HepG2 (cell line): ENCODE data around the gene OVCH2. TPM values are rescaled to one million over a fixed set of nuclear protein-coding genes. Genes with fewer than 3 reads are reported as not detected.
A peak's percentile ranks its signal among the peaks of the same experiment; 100 is the strongest.

Source experiments
- ATAC-seq: fragments of 200-7000 bp; cut with Tn5 transposase; 3 replicates; pipeline ENCODE4 v1.9.1; 2020; ENCODE audit warnings: mild to moderate bottlenecking, moderate library complexity
- BruUV-seq: library from RNA; stranded (reverse); fragments of 400-500 nt; replicated peaks from 2 replicates; lab custom pipeline; 2021; lab: Mats Ljungman, UMichigan
- CTCF ChIA-PET: fragments of 300-600 bp; formaldehyde crosslinking; extraction: SDS; loops from one replicate; lab custom pipeline; 2021; ENCODE audit warnings: low total read pairs, inconsistent platforms, low intra/inter-chr PET ratio; lab: Yijun Ruan, JAX
- POLR2A ChIA-PET: fragments of 350-600 bp; sonication (Branson Sonifier 250); formaldehyde crosslinking; loops from one replicate; lab custom pipeline; 2020; ENCODE audit warnings: antibody characterized with exemption, inconsistent platforms; lab: Yijun Ruan, JAX
- DNase-seq: peaks from one replicate; pipeline ENCODE4 v3.0.0-alpha.2; 2015; ENCODE audit warnings: low spot score
- FAIRE-seq: peaks from 3 replicates; lab custom pipeline; 2011; peaks lifted over from hg19 to GRCh38; lab: Jason Lieb, UNC
- H2AFZ ChIP-seq: one replicate; pipeline ENCODE4 v1.6.1; 2011; ENCODE audit warnings: low read length, inconsistent platforms
- H3K27ac ChIP-seq: fragments of 300-600 bp; 3 replicates; pipeline ENCODE4 v1.8.0; 2011; ENCODE audit warnings: mixed run types, mild to moderate bottlenecking, mixed read lengths, low read length, inconsistent platforms; ENCODE audit not compliant: insufficient read depth; ENCODE audit errors: extremely low read length
- H3K27me3 ChIP-seq, 2 experiments: fragments of 200-600 bp in 1 of 2; 2 replicates in 1 of 2; 3 replicates in 1 of 2; pipeline versions ENCODE4 v1.6.0 to v1.8.0; 2011; ENCODE audit warnings: low read length in 2 of 2, mild to moderate bottlenecking in 2 of 2, moderate library complexity in 2 of 2, inconsistent platforms in 1 of 2; ENCODE audit not compliant: insufficient read depth in 2 of 2, control insufficient read depth in 1 of 2
- H3K36me3 ChIP-seq, 2 experiments: fragments of 200-600 bp in 1 of 2; replicated peaks in 1 of 2; 2 replicates in 1 of 2; 3 replicates in 1 of 2; pipeline versions ENCODE4 v1.5.1 to v1.8.0; 2011; ENCODE audit warnings: low read length in 2 of 2, inconsistent platforms in 1 of 2; ENCODE audit not compliant: insufficient read depth in 2 of 2, control insufficient read depth in 1 of 2
- H3K4me1 ChIP-seq: 2 replicates; pipeline ENCODE4 v1.5.1; 2012; ENCODE audit warnings: low read length, inconsistent platforms; ENCODE audit not compliant: insufficient read depth
- H3K4me2 ChIP-seq: 2 replicates; pipeline ENCODE4 v1.6.0; 2011; ENCODE audit warnings: low read depth, low read length, inconsistent platforms
- H3K4me3 ChIP-seq, 3 experiments: fragments of 200-600 bp in 1 of 3; sonication (generic), shearing (Covaris generic) in 1 of 3; replicated peaks in 1 of 3; 2 replicates each; pipeline ENCODE4 v1.5.1; 2011 to 2016; ENCODE audit warnings: low read length in 3 of 3, inconsistent platforms in 2 of 3, low read depth in 2 of 3, mild to moderate bottlenecking in 2 of 3, control low read depth in 1 of 3, mixed read lengths in 1 of 3; ENCODE audit not compliant: insufficient read depth in 1 of 3
- H3K79me2 ChIP-seq: one replicate; pipeline ENCODE4 v1.6.1; 2011; ENCODE audit warnings: low read length, inconsistent platforms; ENCODE audit not compliant: insufficient read depth
- H3K9ac ChIP-seq: 2 replicates; pipeline ENCODE4 v1.6.0; 2011; ENCODE audit warnings: mild to moderate bottlenecking, low read depth, low read length, inconsistent platforms; ENCODE audit not compliant: insufficient read depth
- H3K9me3 ChIP-seq: 2 replicates; pipeline ENCODE4 v1.5.1; 2012; ENCODE audit warnings: mild to moderate bottlenecking, low read length
- H4K20me1 ChIP-seq: 2 replicates; pipeline ENCODE4 v1.6.0; 2011; ENCODE audit warnings: inconsistent platforms, mild to moderate bottlenecking, low read length, moderate library complexity; ENCODE audit not compliant: insufficient read depth
- HNF4A ChIP-seq: sonication (generic); formaldehyde crosslinking; IDR thresholded peaks from 2 replicates; pipeline ENCODE4 v1.4.0; 2020; ENCODE audit warnings: missing genetic modification reagents
- HNRNPK ChIP-seq: fragments of 200-400 bp; formaldehyde crosslinking; IDR thresholded peaks from 2 replicates; pipeline ENCODE4 v1.6.1; 2018; ENCODE audit warnings: low read length, low read depth, moderate library complexity, mild to moderate bottlenecking; ENCODE audit not compliant: poor library complexity, severe bottlenecking
- LCORL ChIP-seq, 2 experiments: fragments of 450-650 bp in 1 of 2; sonication (generic) in 1 of 2; formaldehyde crosslinking in 1 of 2; IDR thresholded peaks; 2 replicates each; pipeline versions ENCODE4 v1.5.0 to v1.6.1; 2017 to 2020; ENCODE audit warnings: antibody characterized with exemption in 1 of 2, missing genetic modification reagents in 1 of 2
- MIXL1 ChIP-seq: IDR thresholded peaks from 2 replicates; pipeline ENCODE4 v1.6.1; 2016
- MTA1 ChIP-seq: sonication (generic); formaldehyde crosslinking; IDR thresholded peaks from 2 replicates; pipeline ENCODE4 v1.4.0; 2020; ENCODE audit warnings: missing genetic modification reagents, mild to moderate bottlenecking, borderline replicate concordance
- SAP130 ChIP-seq: IDR thresholded peaks from 2 replicates; pipeline ENCODE4 v1.6.1; 2016; ENCODE audit warnings: low read depth
- ZMYM2 ChIP-seq: sonication (generic); formaldehyde crosslinking; IDR thresholded peaks from 2 replicates; pipeline ENCODE4 v1.8.0; 2022; ENCODE audit warnings: mild to moderate bottlenecking, missing genetic modification reagents
- ZNF598 ChIP-seq: sonication (generic); formaldehyde crosslinking; IDR thresholded peaks from 2 replicates; pipeline ENCODE4 v1.5.1; 2020; ENCODE audit warnings: mild to moderate bottlenecking, missing genetic modification reagents, borderline replicate concordance
- ZSCAN21 ChIP-seq: sonication (generic); formaldehyde crosslinking; IDR thresholded peaks from 2 replicates; pipeline ENCODE4 v1.8.0; 2022; ENCODE audit warnings: mild to moderate bottlenecking, missing genetic modification reagents, moderate library complexity, borderline replicate concordance
- WGBS: methylation state at CpG from one replicate; pipeline ENCODE4 v1.1.6; 2017; ENCODE audit warnings: low lambda C conversion rate; 5-methylcytosine and 5-hydroxymethylcytosine counted together
- in situ Hi-C: cut with HindIII; loops from 2 replicates; pipeline ENCODE4 v1.10.0; 2017; ENCODE audit warnings: low pct_unique_long_range_greater_than_20kb; ENCODE audit not compliant: extremely low pct_ligation_motif_present
- intact Hi-C: fragments of 100-400 bp; cut with micrococcal nuclease; formaldehyde crosslinking; loops from one replicate; pipeline ENCODE4 v1.10.0; 2022; ENCODE audit not compliant: unreplicated experiment
- polyA plus RNA-seq, 8 experiments: library from polyadenylated mRNA; depleted of rRNA in 3 of 8; stranded (reverse) in 7 of 8; unstranded in 1 of 8; fragments of >200 nt; fragmentation: Illumina TruSeq in 4 of 8; extraction: Trizol in 4 of 8; gene quantifications; 2 replicates each; pipeline versions ENCODE4 v1.2.1 to v1.2.3, GENCODE V29; 2011 to 2016; ENCODE audit warnings: low read depth in 4 of 8, missing spikeins in 1 of 8, mixed read lengths in 1 of 8; ENCODE audit not compliant: insufficient read depth in 1 of 8
- total RNA-seq, 5 experiments: library from RNA; depleted of rRNA; stranded (reverse); fragments of >200 nt; fragmentation: Illumina TruSeq; extraction: Trizol; gene quantifications; 2 replicates each; pipeline ENCODE4 v1.2.3, GENCODE V29; 2016; ENCODE audit warnings: low read depth in 1 of 5
- TF ChIP-seq, protein P1 (sequence below): sonication (generic); formaldehyde crosslinking; IDR thresholded peaks from 2 replicates; pipeline ENCODE4 v1.4.0; 2020; ENCODE audit warnings: missing genetic modification reagents
- TF ChIP-seq, protein P2 (sequence below): sonication (generic); formaldehyde crosslinking; conservative IDR thresholded peaks from 2 replicates; pipeline ENCODE4 v1.4.0; 2020; ENCODE audit warnings: mild to moderate bottlenecking, missing genetic modification reagents, moderate library complexity
- TF ChIP-seq, protein P3 (sequence below): sonication (generic); formaldehyde crosslinking; IDR thresholded peaks from 2 replicates; pipeline ENCODE4 v1.9.0; 2022; ENCODE audit warnings: missing genetic modification reagents, mild to moderate bottlenecking, borderline replicate concordance

Gene OVCH2
- total and polyA plus RNA-seq, 2 of the 13 experiments (the other 11 are each of a cell fraction or from before 2014, with no cell fraction given) = not detected

DNA sequence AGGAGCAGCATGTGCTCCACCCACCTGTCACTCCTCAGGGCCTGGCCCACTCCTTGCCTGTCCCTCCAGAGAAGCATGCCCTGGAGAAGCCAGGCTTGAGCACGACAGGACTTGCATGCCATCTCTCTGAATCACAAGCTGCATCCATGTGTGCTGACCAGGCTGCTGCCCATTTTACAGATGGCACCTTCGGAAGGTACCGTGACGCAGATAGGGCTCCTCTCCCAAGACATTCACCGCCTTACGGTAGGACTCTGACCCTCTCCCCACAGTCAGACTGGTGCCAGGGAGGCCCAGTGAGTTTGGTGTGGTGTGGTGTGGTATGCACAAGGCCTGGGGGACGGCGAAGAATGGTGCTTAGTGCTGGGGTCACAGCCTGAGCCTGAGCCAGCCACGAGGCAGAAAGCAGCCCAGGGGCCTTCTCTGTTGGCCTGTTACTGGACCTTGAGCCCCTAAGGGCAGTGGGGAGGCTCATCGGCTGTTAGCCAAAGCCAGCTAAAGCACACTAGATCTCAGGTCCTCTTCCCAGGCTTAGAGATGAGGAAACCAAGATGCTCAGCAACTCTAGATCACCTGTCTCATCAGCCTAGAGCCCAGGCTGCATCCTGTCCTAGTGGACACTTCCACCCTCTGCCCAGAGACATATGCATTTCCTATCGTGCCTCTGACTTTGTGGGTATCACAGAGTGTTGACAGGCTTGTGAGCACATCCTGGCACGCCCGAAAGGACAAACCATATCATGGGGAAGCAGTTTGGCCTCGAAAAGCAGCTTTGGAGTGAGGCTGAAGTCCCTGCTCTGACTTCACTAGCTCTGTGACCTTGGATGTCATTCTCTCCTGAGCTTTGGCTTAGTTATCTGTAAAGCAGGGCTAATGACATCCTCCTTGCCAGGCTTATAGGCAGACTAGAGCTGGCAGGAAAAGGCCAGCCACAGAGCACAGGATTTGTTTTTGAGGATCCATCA is 50.7 kb downstream of the OVCH2 start:
- in situ Hi-C loops = no loop called here
- TF ChIP-seq ZNF598 = peak; percentile 23; the same call in 1 of the 2 replicates
- TF ChIP-seq HNRNPK = no peak
- TF ChIP-seq MTA1 (CRISPR knock-in tag) = 0 out of 2 replicates have a peak, but pooled peaks have one; percentile 49
- TF ChIP-seq, protein P1, sequence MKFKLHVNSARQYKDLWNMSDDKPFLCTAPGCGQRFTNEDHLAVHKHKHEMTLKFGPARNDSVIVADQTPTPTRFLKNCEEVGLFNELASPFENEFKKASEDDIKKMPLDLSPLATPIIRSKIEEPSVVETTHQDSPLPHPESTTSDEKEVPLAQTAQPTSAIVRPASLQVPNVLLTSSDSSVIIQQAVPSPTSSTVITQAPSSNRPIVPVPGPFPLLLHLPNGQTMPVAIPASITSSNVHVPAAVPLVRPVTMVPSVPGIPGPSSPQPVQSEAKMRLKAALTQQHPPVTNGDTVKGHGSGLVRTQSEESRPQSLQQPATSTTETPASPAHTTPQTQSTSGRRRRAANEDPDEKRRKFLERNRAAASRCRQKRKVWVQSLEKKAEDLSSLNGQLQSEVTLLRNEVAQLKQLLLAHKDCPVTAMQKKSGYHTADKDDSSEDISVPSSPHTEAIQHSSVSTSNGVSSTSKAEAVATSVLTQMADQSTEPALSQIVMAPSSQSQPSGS (CRISPR knock-in tag) = no peak
- TF ChIP-seq ZSCAN21 = no peak; the same call in 1 of the 2 replicates
- TF ChIP-seq HNF4A (CRISPR knock-in tag) = peak; percentile 65
- TF ChIP-seq, protein P2, sequence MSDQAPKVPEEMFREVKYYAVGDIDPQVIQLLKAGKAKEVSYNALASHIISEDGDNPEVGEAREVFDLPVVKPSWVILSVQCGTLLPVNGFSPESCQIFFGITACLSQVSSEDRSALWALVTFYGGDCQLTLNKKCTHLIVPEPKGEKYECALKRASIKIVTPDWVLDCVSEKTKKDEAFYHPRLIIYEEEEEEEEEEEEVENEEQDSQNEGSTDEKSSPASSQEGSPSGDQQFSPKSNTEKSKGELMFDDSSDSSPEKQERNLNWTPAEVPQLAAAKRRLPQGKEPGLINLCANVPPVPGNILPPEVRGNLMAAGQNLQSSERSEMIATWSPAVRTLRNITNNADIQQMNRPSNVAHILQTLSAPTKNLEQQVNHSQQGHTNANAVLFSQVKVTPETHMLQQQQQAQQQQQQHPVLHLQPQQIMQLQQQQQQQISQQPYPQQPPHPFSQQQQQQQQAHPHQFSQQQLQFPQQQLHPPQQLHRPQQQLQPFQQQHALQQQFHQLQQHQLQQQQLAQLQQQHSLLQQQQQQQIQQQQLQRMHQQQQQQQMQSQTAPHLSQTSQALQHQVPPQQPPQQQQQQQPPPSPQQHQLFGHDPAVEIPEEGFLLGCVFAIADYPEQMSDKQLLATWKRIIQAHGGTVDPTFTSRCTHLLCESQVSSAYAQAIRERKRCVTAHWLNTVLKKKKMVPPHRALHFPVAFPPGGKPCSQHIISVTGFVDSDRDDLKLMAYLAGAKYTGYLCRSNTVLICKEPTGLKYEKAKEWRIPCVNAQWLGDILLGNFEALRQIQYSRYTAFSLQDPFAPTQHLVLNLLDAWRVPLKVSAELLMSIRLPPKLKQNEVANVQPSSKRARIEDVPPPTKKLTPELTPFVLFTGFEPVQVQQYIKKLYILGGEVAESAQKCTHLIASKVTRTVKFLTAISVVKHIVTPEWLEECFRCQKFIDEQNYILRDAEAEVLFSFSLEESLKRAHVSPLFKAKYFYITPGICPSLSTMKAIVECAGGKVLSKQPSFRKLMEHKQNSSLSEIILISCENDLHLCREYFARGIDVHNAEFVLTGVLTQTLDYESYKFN (CRISPR knock-in tag) = peak; percentile 30; the same call in 1 of the 2 replicates
- TF ChIP-seq LCORL (IDR thresholded peaks at IDR 0.05) = no peak
- 0 out of 2 replicates have a peak, but pooled peaks have one; percentile 55 for TF ChIP-seq LCORL (CRISPR knock-in tag; IDR thresholded peaks at IDR 0.05)
- peak; percentile 10; the same call in 1 of the 2 replicates for TF ChIP-seq SAP130 (CRISPR knock-in tag)
- 0 out of 2 replicates have a peak, but pooled peaks have one; percentile 11 for TF ChIP-seq ZMYM2 (CRISPR knock-in tag)
- no peak for TF ChIP-seq MIXL1 (CRISPR knock-in tag)
- TF ChIP-seq, protein P3, sequence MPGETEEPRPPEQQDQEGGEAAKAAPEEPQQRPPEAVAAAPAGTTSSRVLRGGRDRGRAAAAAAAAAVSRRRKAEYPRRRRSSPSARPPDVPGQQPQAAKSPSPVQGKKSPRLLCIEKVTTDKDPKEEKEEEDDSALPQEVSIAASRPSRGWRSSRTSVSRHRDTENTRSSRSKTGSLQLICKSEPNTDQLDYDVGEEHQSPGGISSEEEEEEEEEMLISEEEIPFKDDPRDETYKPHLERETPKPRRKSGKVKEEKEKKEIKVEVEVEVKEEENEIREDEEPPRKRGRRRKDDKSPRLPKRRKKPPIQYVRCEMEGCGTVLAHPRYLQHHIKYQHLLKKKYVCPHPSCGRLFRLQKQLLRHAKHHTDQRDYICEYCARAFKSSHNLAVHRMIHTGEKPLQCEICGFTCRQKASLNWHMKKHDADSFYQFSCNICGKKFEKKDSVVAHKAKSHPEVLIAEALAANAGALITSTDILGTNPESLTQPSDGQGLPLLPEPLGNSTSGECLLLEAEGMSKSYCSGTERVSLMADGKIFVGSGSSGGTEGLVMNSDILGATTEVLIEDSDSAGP = 0 out of 2 replicates have a peak, but pooled peaks have one; percentile 26

More for the DNA sequence above, 50.7 kb downstream of the OVCH2 start:
- H2AFZ ChIP-seq = no peak overlapping the region
- no TSS peak for BruUV-seq
- 65% methylated on average over 6 of the region's 14 CpGs for WGBS
- peak; percentile 74 for ATAC-seq
- no peaks in the 10 kb centered on the region for H3K27me3 ChIP-seq
- H3K4me3 ChIP-seq = no peak overlapping the region
- DNase-seq = peak; percentile 20
- FAIRE-seq = no peak
- H3K4me2 ChIP-seq = peak overlapping the region; percentile 2; the same call in 1 of the 2 replicates
- no peaks in the 10 kb centered on the region for H3K9me3 ChIP-seq
- peaks cover 24 to 48% of the 10 kb centered on the region in 2 experiments for H3K36me3 ChIP-seq
- H3K9ac ChIP-seq = no peak overlapping the region
- no peaks in the 10 kb centered on the region for H4K20me1 ChIP-seq
- H3K79me2 ChIP-seq = no peaks in the 10 kb centered on the region
- peak overlapping the region; percentile 31 for H3K27ac ChIP-seq
- intact Hi-C loops = loop anchor here (2.0 kb wide), 2 partner anchors 83 to 143 kb away; partner anchors contain the start of gene PPFIBP2
- POLR2A ChIA-PET = interaction anchor here (1.0 to 1.2 kb wide), 2 partner anchors 82 to 84 kb away, joined by 3 to 5 read pairs; no protein-coding TSS in a partner anchor
- CTCF ChIA-PET = interaction anchor here (2.1 to 3.1 kb wide), 2 partner anchors 84 to 142 kb away, joined by 7 to 31 read pairs; partner anchors contain the start of gene PPFIBP2
- H3K4me1 ChIP-seq = peaks cover 36% of the 10 kb centered on the region
